Measurements from ENCODE around the gene SNRNP40. TPM values are rescaled to one million over a fixed set of nuclear protein-coding genes. Genes with fewer than 3 reads are reported as not detected.

Gene SNRNP40
- total and polyA plus RNA-seq, 4 donors: 12.3 to 74.3 (median 19.8) TPM

DNA sequence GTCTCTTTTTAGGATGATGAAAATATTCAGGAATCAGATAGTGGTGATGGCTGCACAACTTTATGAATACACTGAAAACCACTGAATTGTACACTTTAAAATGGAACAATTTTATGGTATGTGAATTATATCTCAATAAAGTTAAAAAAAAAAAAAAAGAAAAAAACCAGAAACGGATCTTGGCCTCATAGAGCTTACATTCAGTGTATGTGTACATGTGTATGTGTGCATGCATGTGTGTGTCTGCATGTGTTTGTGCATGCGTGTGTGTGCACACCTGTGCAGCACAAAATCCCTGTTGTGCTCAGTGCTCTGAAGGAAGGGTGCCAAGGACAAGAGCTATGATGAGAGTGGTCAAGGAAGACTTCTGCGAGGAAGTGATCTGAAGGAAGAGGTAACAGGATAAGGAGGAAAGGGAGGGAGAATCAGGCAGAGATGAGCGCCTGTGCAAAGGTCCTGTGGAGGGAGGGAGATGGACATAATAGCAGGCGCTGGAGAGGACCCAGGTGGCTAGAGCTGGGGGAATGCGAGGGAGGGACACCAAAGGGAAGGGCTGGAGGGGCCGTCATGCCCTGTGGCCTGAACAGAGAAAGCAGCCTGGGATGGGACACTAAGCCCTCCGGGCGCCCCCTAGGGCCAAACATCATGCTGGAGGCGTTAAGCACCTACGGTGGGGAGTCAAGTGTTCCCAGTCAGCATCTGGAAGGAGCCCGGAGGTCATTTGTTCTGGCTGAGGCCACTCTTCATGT lies 82.1 kb downstream of the SNRNP40 start:
- Histone ChIP-seq H3K4me3 (ENCODE audit: low read depth in 1 of 3, low read length in 3 of 3) (no peak overlapping the region), H3K4me1 (ENCODE audit: control insufficient read depth in 4 of 4, insufficient read depth in 4 of 4, low read length in 3 of 4) (no peaks in the 10 kb centered on the region), H3K27ac (ENCODE audit: low read depth in 1 of 2, low read length in 2 of 2) (no peak overlapping the region), H3K9ac (ENCODE audit: low read depth in 1 of 2, low read length in 2 of 2) (no peak overlapping the region), H3K9me3 (ENCODE audit: control insufficient read depth in 4 of 4, low read length in 3 of 4) (peaks cover 0 to 6% (median under 1%) of the 10 kb centered on the region in 4 donors), H3K36me3 (ENCODE audit: control insufficient read depth in 4 of 4, insufficient read depth in 3 of 4, low read depth in 1 of 4, low read length in 3 of 4) (no peaks in the 10 kb centered on the region), H3K27me3 (ENCODE audit: control insufficient read depth in 4 of 4, insufficient read depth in 4 of 4, low read length in 3 of 4) (no peaks in the 10 kb centered on the region)
- 57% methylated on average over 12 of the region's 12 CpGs for WGBS
- DNase-seq (ENCODE audit: low spot score): no peak
- TF ChIP-seq, protein P1, sequence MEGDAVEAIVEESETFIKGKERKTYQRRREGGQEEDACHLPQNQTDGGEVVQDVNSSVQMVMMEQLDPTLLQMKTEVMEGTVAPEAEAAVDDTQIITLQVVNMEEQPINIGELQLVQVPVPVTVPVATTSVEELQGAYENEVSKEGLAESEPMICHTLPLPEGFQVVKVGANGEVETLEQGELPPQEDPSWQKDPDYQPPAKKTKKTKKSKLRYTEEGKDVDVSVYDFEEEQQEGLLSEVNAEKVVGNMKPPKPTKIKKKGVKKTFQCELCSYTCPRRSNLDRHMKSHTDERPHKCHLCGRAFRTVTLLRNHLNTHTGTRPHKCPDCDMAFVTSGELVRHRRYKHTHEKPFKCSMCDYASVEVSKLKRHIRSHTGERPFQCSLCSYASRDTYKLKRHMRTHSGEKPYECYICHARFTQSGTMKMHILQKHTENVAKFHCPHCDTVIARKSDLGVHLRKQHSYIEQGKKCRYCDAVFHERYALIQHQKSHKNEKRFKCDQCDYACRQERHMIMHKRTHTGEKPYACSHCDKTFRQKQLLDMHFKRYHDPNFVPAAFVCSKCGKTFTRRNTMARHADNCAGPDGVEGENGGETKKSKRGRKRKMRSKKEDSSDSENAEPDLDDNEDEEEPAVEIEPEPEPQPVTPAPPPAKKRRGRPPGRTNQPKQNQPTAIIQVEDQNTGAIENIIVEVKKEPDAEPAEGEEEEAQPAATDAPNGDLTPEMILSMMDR (IDR thresholded peaks at IDR 0.05; ENCODE audit: low read depth, low read length, missing input control): no peak
- TF ChIP-seq NR2F2 (IDR thresholded peaks at IDR 0.05) (no peak), RAD21 (IDR thresholded peaks at IDR 0.05) (no peak), FOXA2 (IDR thresholded peaks at IDR 0.05) (no peak), FOXA1 (IDR thresholded peaks at IDR 0.05) (no peak), HNF4A (conservative IDR thresholded peaks at IDR 0.05) (no peak), YY1 (IDR thresholded peaks at IDR 0.05) (no peak), RXRA (IDR thresholded peaks at IDR 0.05) (no peak), EGR1 (IDR thresholded peaks at IDR 0.05; ENCODE audit: low read depth in 2 of 2) (no peak), SP1 (IDR thresholded peaks at IDR 0.05) (no peak), TAF1 (conservative IDR thresholded peaks at IDR 0.05) (no peak), HNF4G (IDR thresholded peaks at IDR 0.05) (no peak), GABPA (IDR thresholded peaks at IDR 0.05 in 1 of 2, conservative IDR thresholded peaks at IDR 0.05 in 1 of 2) (no peak), JUND (IDR thresholded peaks at IDR 0.05) (no peak)
- TF ChIP-seq, protein P2, sequence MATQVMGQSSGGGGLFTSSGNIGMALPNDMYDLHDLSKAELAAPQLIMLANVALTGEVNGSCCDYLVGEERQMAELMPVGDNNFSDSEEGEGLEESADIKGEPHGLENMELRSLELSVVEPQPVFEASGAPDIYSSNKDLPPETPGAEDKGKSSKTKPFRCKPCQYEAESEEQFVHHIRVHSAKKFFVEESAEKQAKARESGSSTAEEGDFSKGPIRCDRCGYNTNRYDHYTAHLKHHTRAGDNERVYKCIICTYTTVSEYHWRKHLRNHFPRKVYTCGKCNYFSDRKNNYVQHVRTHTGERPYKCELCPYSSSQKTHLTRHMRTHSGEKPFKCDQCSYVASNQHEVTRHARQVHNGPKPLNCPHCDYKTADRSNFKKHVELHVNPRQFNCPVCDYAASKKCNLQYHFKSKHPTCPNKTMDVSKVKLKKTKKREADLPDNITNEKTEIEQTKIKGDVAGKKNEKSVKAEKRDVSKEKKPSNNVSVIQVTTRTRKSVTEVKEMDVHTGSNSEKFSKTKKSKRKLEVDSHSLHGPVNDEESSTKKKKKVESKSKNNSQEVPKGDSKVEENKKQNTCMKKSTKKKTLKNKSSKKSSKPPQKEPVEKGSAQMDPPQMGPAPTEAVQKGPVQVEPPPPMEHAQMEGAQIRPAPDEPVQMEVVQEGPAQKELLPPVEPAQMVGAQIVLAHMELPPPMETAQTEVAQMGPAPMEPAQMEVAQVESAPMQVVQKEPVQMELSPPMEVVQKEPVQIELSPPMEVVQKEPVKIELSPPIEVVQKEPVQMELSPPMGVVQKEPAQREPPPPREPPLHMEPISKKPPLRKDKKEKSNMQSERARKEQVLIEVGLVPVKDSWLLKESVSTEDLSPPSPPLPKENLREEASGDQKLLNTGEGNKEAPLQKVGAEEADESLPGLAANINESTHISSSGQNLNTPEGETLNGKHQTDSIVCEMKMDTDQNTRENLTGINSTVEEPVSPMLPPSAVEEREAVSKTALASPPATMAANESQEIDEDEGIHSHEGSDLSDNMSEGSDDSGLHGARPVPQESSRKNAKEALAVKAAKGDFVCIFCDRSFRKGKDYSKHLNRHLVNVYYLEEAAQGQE (IDR thresholded peaks at IDR 0.05): no peak
- TF ChIP-seq, protein P3, sequence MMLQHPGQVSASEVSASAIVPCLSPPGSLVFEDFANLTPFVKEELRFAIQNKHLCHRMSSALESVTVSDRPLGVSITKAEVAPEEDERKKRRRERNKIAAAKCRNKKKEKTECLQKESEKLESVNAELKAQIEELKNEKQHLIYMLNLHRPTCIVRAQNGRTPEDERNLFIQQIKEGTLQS (IDR thresholded peaks at IDR 0.05): no peak
- TF ChIP-seq, protein P4, sequence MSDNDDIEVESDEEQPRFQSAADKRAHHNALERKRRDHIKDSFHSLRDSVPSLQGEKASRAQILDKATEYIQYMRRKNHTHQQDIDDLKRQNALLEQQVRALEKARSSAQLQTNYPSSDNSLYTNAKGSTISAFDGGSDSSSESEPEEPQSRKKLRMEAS (IDR thresholded peaks at IDR 0.05): no peak
- TF ChIP-seq, protein P5, sequence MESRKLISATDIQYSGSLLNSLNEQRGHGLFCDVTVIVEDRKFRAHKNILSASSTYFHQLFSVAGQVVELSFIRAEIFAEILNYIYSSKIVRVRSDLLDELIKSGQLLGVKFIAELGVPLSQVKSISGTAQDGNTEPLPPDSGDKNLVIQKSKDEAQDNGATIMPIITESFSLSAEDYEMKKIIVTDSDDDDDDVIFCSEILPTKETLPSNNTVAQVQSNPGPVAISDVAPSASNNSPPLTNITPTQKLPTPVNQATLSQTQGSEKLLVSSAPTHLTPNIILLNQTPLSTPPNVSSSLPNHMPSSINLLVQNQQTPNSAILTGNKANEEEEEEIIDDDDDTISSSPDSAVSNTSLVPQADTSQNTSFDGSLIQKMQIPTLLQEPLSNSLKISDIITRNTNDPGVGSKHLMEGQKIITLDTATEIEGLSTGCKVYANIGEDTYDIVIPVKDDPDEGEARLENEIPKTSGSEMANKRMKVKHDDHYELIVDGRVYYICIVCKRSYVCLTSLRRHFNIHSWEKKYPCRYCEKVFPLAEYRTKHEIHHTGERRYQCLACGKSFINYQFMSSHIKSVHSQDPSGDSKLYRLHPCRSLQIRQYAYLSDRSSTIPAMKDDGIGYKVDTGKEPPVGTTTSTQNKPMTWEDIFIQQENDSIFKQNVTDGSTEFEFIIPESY (IDR thresholded peaks at IDR 0.05): no peak

Other genes starting within 250 kb of the SNRNP40 start
- gene PUM1, start 231.1 kb downstream of the SNRNP40 start, total RNA-seq: 10 to 100 TPM; 41.1 to 49.2 TPM
- gene PUM1, start 231.1 kb downstream of the SNRNP40 start, polyA plus RNA-seq: 10 to 100 TPM; 18.1 to 19.3 TPM
- gene NKAIN1, start 56.9 kb downstream of the SNRNP40 start, total RNA-seq: not detected
- not detected for gene NKAIN1, start 56.9 kb downstream of the SNRNP40 start, polyA plus RNA-seq
- gene ZCCHC17, start 244 bp upstream of the SNRNP40 start, total RNA-seq: 1 to 10 TPM; 7.4 to 9.0 TPM
- 10 to 100 TPM in 1 of 2 donors, 1 to 10 TPM in 1; 9.4 to 15.1 TPM for gene ZCCHC17, start 244 bp upstream of the SNRNP40 start, polyA plus RNA-seq
- gene FABP3, start 76.3 kb upstream of the SNRNP40 start, total RNA-seq: 10 to 100 TPM in 1 of 2 donors, 1 to 10 TPM in 1; 4.2 to 28.2 TPM
- 1 to 10 TPM; 2.8 to 6.1 TPM for gene FABP3, start 76.3 kb upstream of the SNRNP40 start, polyA plus RNA-seq
- gene SERINC2, start 116.4 kb upstream of the SNRNP40 start, total RNA-seq: 10 to 100 TPM in 1 of 2 donors, 1 to 10 TPM in 1; 4.9 to 27.8 TPM
- gene SERINC2, start 116.4 kb upstream of the SNRNP40 start, polyA plus RNA-seq: 10 to 100 TPM; 49.6 to 66.4 TPM